ENCODE measurements around the gene CDC42BPG. TPM values are rescaled to one million over a fixed set of nuclear protein-coding genes. Genes with fewer than 3 reads are reported as not detected.

The CDC42BPG gene
- total and polyA plus RNA-seq, 10 of the 15 experiments (the other 5 are each of a cell fraction or from before 2014, with no cell fraction given) = 0.02 to 1.3 (median 0.09) TPM; not detected in 1

GRCh38 chr11:64858467-64859263 lies 14.2 kb upstream of the CDC42BPG start:
- CTCF ChIA-PET = interaction anchor here (0.7 to 28.8 kb wide), 5 partner anchors 8 to 197 kb away, joined by 3 to 1208 read pairs (median 37); partner anchors contain the start of genes CDC42BPG and EHD1
- intact Hi-C loops (cut with micrococcal nuclease; ENCODE audit: unreplicated experiment) = loop anchor here (1.0 to 2.0 kb wide), 2 partner anchors 7 to 18 kb away; no protein-coding TSS in a partner anchor
- peaks cover 92% of the 10 kb centered on the region for H3K4me1 ChIP-seq (ENCODE audit: control insufficient read depth, insufficient read depth, low read length)
- H3K9ac ChIP-seq (ENCODE audit: control insufficient read depth, insufficient read depth, low read length) = peak overlapping the region; percentile 77
- no TSS peak for BruUV-seq (replicated peaks)
- POLR2A ChIA-PET = interaction anchor here (0.7 to 24.3 kb wide), 9 partner anchors 9 to 756 kb away, joined by 3 to 620 read pairs (median 4); partner anchors contain the start of genes CDC42BPG, EHD1, MAP3K11 and MEN1
- ATAC-seq (peak; percentile 45), DNase-seq (ENCODE audit: low read depth, low spot score) (no peak), FAIRE-seq (no peak)
- H3K27ac ChIP-seq (ENCODE audit: control insufficient read depth, insufficient read depth) = peak overlapping the region; percentile 99
- 5% methylated on average over 19 of the region's 19 CpGs for WGBS (ENCODE audit: insufficient coverage, insufficient replicate concordance, low lambda C conversion rate, missing lambda C conversion rate)
- RAD21 ChIA-PET (ENCODE audit: unreplicated experiment) = interaction anchor here (0.5 to 15.8 kb wide), 7 partner anchors 10 to 649 kb away, joined by 3 to 316 read pairs (median 7); partner anchors contain the start of genes CDC42BPG and EHD1
- SMC1A ChIA-PET (ENCODE audit: uncharacterized antibody, unreplicated experiment) = interaction anchor here (0.8 to 15.0 kb wide), 8 partner anchors 7 to 86 kb away, joined by 3 to 306 read pairs (median 8); partner anchors contain the start of gene EHD1
- peaks cover 70% of the 10 kb centered on the region for H3K79me2 ChIP-seq (ENCODE audit: control insufficient read depth, insufficient read depth, low read length)
- peak overlapping the region; percentile 97 for H3K4me2 ChIP-seq (ENCODE audit: control insufficient read depth, insufficient read depth)
- peaks cover 33 to 57% of the 10 kb centered on the region in 2 experiments; a peak in 3 of 4 replicates for H3K36me3 ChIP-seq (ENCODE audit: control insufficient read depth in 2 of 2, insufficient read depth in 2 of 2, low read length in 1 of 2)
- H3K27me3 ChIP-seq (replicated peaks in 1 of 2; ENCODE audit: control insufficient read depth in 2 of 2, insufficient read depth in 2 of 2, low read length in 1 of 2) = no peaks in the 10 kb centered on the region
- no peak overlapping the region for H2AFZ ChIP-seq (ENCODE audit: control insufficient read depth, low read depth, low read length)
- H3K9me3 ChIP-seq (replicated peaks; ENCODE audit: control insufficient read depth, insufficient read depth, low read length) = no peaks in the 10 kb centered on the region
- no peaks in the 10 kb centered on the region for H4K20me1 ChIP-seq (ENCODE audit: control insufficient read depth, insufficient read depth)
- H3K4me3 ChIP-seq = no peak overlapping the region; the same call in 1 of the 2 replicates
- in situ Hi-C loops (cut with MboI) = no loop called here
- TF ChIP-seq ZNF217 (IDR thresholded peaks at IDR 0.05) (no peak), PBX3 (IDR thresholded peaks at IDR 0.05; ENCODE audit: insufficient replicate concordance, low read depth, low read length) (peak; percentile 71), TAF1 (IDR thresholded peaks at IDR 0.05; ENCODE audit: borderline replicate concordance, low read depth, low read length) (no peak), SUZ12 (IDR thresholded peaks at IDR 0.05; ENCODE audit: unreplicated experiment) (no peak), ASH2L (IDR thresholded peaks at IDR 0.05; ENCODE audit: borderline replicate concordance, low read depth) (no peak), ETV6 (conservative IDR thresholded peaks at IDR 0.05 in 1 of 2, IDR thresholded peaks at IDR 0.05 in 1 of 2; ENCODE audit: borderline replicate concordance in 1 of 2, low read depth in 1 of 2) (no peak), CHD2 (IDR thresholded peaks at IDR 0.05; ENCODE audit: borderline replicate concordance, low read depth, low read length) (0 out of 2 replicates have a peak, but pooled peaks have one; percentile 20), KLF5 (IDR thresholded peaks at IDR 0.05; ENCODE audit: partially characterized antibody) (no peak), TCF7 (IDR thresholded peaks at IDR 0.05; ENCODE audit: borderline replicate concordance) (no peak), ZNF592 (IDR thresholded peaks at IDR 0.05) (no peak), BCL3 (IDR thresholded peaks at IDR 0.05; ENCODE audit: borderline replicate concordance, insufficient read depth, low read depth, low read length, poor library complexity, severe bottlenecking) (peak; percentile 16), POLR2A (IDR thresholded peaks at IDR 0.05; ENCODE audit: low read depth, low read length) (peak; percentile 49; the same call in 1 of the 2 replicates), LARP7 (IDR thresholded peaks at IDR 0.05) (peak; percentile 13; the same call in 1 of the 2 replicates)
